Lung (tissue), 12 donors: ENCODE data around the gene METAP1. TPM values are rescaled to one million over a fixed set of nuclear protein-coding genes. Genes with fewer than 3 reads are reported as not detected.
A peak's percentile ranks its signal among the peaks of the same experiment; 100 is the strongest.
"Not testable (repeated sequence)": the region's sequence is repeated elsewhere in the genome, so short reads cannot be mapped to it uniquely, and the experiment has no call there.

ENCODE experiments used
- ATAC-seq: fragments of 200-7000 bp; cut with Tn5 transposase; one replicate; pipeline ENCODE4 v1.9.1; 2020; ENCODE audit warnings: moderate number of reproducible peaks; ENCODE audit not compliant: insufficient read depth, low FRiP score
- DNase-seq, 3 donors: peaks; one replicate each; pipeline ENCODE4 v3.0.0-alpha.2; 2013 to 2017
- H3K27ac ChIP-seq, 2 donors: one replicate each; pipeline ENCODE4 v1.5.1; 2013; ENCODE audit warnings: mild to moderate bottlenecking in 2 of 2, moderate library complexity in 2 of 2, control low read depth in 1 of 2, inconsistent platforms in 1 of 2, low read depth in 1 of 2, low read length in 1 of 2
- H3K27me3 ChIP-seq, 3 donors: one replicate each; pipeline ENCODE4 v1.5.1; 2013; ENCODE audit warnings: low read length in 2 of 3; ENCODE audit not compliant: control insufficient read depth in 3 of 3, insufficient read depth in 3 of 3
- H3K36me3 ChIP-seq, 4 donors: one replicate each; pipeline ENCODE4 v1.5.1; 2013; ENCODE audit warnings: low read length in 4 of 4, mild to moderate bottlenecking in 1 of 4, moderate library complexity in 1 of 4; ENCODE audit not compliant: control insufficient read depth in 4 of 4, insufficient read depth in 4 of 4
- H3K4me1 ChIP-seq, 5 donors: one replicate each; pipeline ENCODE4 v1.5.1; 2013; ENCODE audit warnings: low read length in 5 of 5, mild to moderate bottlenecking in 2 of 5, moderate library complexity in 1 of 5; ENCODE audit not compliant: control insufficient read depth in 5 of 5, insufficient read depth in 5 of 5
- H3K4me3 ChIP-seq: one replicate; pipeline ENCODE4 v1.5.1; 2013; ENCODE audit warnings: mild to moderate bottlenecking, control low read depth, moderate library complexity
- H3K9ac ChIP-seq, 2 donors: one replicate each; pipeline ENCODE4 v1.5.1; 2013; ENCODE audit warnings: low read length in 2 of 2, control low read depth in 1 of 2; ENCODE audit not compliant: insufficient read depth in 1 of 2
- H3K9me3 ChIP-seq, 4 donors: one replicate each; pipeline ENCODE4 v1.5.1; 2013; ENCODE audit warnings: low read length in 3 of 4, mild to moderate bottlenecking in 1 of 4, moderate library complexity in 1 of 4; ENCODE audit not compliant: control insufficient read depth in 4 of 4, insufficient read depth in 3 of 4
- CTCF ChIP-seq: IDR thresholded peaks from 2 replicates; pipeline ENCODE4 v1.5.1; 2012; ENCODE audit warnings: mild to moderate bottlenecking; ENCODE audit errors: control extremely low read depth, extremely low read depth
- WGBS, 2 donors: extraction: QIAGEN DNeasy Blood & Tissue Kit; methylation state at CpG; one replicate each; pipeline ENCODE4 v1.1.7; 2013; 5-methylcytosine and 5-hydroxymethylcytosine counted together
- polyA plus RNA-seq, 2 donors: library from polyadenylated mRNA; stranded (reverse); fragments of 200-250 nt; gene quantifications; one replicate each; pipeline ENCODE4 v1.2.1, GENCODE V29; 2013
- total RNA-seq, 2 donors: library from RNA; depleted of rRNA in 1 of 2; stranded (reverse); fragments of >200 nt in 1 of 2; gene quantifications; one replicate each; pipeline ENCODE4 v1.2.1, GENCODE V29; 2014 to 2021
- donor health status: control.
- donor health status: control.
- donor health status: Bipolar disorder and iron deficiency.
- donor health status: healthy.
- donor health status: DM: yes; HTN: yes; CAD: no.

The METAP1 gene
- total and polyA plus RNA-seq, 4 donors, result 19.1 to 38.4 (median 27.6) TPM

GRCh38 chr4:99062120-99062519 lies 66.6 kb downstream of the METAP1 start:
- no peak overlapping the region for H3K4me3 ChIP-seq
- ATAC-seq (no peak), DNase-seq (no peak)
- peaks cover 0 to 5% (median 0%) of the 10 kb centered on the region in 5 donors for H3K4me1 ChIP-seq
- peak overlapping the region in 1 of 2 donors; percentile 57 for H3K27ac ChIP-seq
- TF ChIP-seq CTCF, result no peak
- no peaks in the 10 kb centered on the region for H3K9me3 ChIP-seq
- WGBS, 2 donors, result 61 to 79% methylated on average over 4 of the region's 4 CpGs
- peaks cover 2 to 20% (median 7%) of the 10 kb centered on the region in 4 donors for H3K36me3 ChIP-seq
- H3K27me3 ChIP-seq, result no peaks in the 10 kb centered on the region
- H3K9ac ChIP-seq, result no peak overlapping the region

- H3K4me3 ChIP-seq, DNase-seq, H3K9ac ChIP-seq, H3K27ac ChIP-seq, H3K9me3 ChIP-seq, H3K27me3 ChIP-seq, ATAC-seq, H3K4me1 ChIP-seq: not testable (repeated sequence)
- H3K36me3 ChIP-seq, result peaks cover 6 to 15% (median 11%) of the 10 kb centered on the region in 4 donors
- 82 to 100% methylated on average over 1 to 2 of the region's 2 CpGs for WGBS, 2 donors
Observed at GRCh38 chr4:99065521-99065920, 70.0 kb downstream of the METAP1 start.

GRCh38 chr4:99067617-99068016 lies 72.1 kb downstream of the METAP1 start:
- no peak for TF ChIP-seq CTCF
- H3K4me3 ChIP-seq, result no peak overlapping the region
- H3K36me3 ChIP-seq, result peaks cover 2 to 19% (median 13%) of the 10 kb centered on the region in 4 donors
- no peaks in the 10 kb centered on the region for H3K27me3 ChIP-seq
- H3K4me1 ChIP-seq, result peaks cover 0 to 2% (median 0%) of the 10 kb centered on the region in 5 donors
- 91 to 95% methylated on average over 1 of the region's 1 CpG for WGBS, 2 donors
- H3K27ac ChIP-seq, result no peak overlapping the region
- no peak overlapping the region for H3K9ac ChIP-seq
- ATAC-seq (no peak), DNase-seq (no peak)
- H3K9me3 ChIP-seq, result no peaks in the 10 kb centered on the region

GRCh38 chr4:99071159-99071558 lies 75.6 kb downstream of the METAP1 start:
- WGBS, 2 donors, result 90 to 96% methylated on average over 5 of the region's 5 CpGs
- no peaks in the 10 kb centered on the region for H3K27me3 ChIP-seq
- DNase-seq (no peak), ATAC-seq (no peak)
- H3K4me3 ChIP-seq, result no peak overlapping the region
- H3K36me3 ChIP-seq, result peaks cover 12 to 42% (median 29%) of the 10 kb centered on the region in 4 donors
- no peak overlapping the region for H3K27ac ChIP-seq
- no peaks in the 10 kb centered on the region for H3K4me1 ChIP-seq
- no peaks in the 10 kb centered on the region for H3K9me3 ChIP-seq
- TF ChIP-seq CTCF, result no peak
- H3K9ac ChIP-seq, result no peak overlapping the region
